GDM1 (cell line): ENCODE measurements around the gene PKHD1.

Experiments
- DNase-seq: peaks from one replicate; lab custom pipeline; 2025; lab: John Stamatoyannopoulos, UW

Gene PKHD1

DNA sequence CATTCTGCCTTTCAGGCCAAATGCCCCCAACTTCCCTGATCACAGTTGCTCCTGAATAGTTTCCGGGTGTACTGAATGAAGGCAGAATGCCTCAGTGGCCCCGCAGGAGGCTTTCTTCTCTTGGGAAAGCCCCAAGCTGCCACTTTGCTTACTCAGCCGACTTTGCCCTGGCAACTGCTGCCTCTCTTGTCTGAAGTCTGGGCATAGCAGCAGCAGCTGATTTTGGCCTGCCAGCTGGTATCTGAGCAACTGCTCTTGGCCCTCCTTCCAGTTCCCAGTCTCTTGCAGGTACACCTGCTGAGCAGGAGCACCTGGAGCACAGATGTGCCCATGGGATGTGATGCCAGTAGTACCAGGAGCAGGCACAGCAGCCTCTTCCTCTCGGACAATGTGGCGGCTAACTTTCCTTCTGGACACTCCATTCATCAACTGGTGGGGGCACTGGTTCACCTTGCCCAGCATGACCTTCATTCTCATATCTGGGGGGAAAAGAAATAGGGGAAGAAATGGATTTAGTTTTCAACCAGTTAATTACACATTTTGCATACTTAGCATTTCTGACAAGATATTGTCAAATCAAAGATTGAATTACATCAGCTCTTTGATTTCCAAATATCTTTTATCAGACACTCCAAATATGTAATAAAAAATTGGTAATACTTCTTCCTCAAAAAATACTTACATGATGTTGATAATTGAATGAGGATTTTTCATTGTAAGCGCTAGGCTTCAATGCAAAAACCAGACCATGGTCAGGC is 468.2 kb downstream of the PKHD1 start:
- DNase-seq, result no peak

GRCh38 chr6:51618563-51618962 is 468.9 kb downstream of the PKHD1 start:
- DNase-seq, result no peak

- no peak for DNase-seq
Observed at GRCh38 chr6:51617751-51618150, 469.7 kb downstream of the PKHD1 start.

GRCh38 chr6:51616243-51616642 is 471.2 kb downstream of the PKHD1 start:
- DNase-seq, result no peak

DNA sequence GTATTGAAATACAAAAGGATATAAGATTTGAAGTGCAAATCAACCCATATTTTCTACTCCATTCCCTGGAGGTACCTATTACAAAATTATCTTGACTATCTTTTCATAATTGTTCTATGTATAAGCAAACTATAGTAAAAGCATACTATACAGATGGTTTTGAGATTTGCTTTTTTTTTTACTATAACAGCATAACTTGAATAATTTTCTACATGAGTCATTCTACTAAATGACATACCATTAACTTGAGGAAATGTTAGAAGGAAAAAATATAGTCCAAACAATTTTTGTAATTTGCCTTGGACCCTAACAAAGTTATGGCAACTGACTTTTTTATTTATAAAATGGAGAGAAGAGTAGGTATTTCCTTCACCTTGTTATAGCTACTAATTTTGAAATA is 472.7 kb downstream of the PKHD1 start:
- no peak for DNase-seq

GRCh38 chr6:51613558-51613957 is 473.9 kb downstream of the PKHD1 start:
- DNase-seq, result no peak

DNA sequence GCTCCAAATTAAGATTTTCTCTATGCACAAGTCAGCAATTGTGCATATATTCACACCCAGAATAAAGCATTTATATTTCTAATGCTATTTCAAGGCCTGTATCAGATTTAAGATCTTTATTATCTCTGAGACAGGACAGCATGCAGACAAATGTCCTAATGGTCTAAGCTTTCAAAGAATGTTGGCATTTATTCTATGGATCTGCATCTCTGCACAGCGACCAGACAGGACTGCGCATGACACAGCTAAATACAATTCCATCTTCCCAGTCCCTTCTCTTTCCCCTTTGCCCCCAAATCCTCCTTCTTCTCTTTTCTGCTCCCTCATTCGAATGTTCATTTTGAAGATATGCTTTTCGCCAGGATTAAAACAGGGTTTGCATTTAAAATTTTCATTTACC is 478.5 kb downstream of the PKHD1 start:
- no peak for DNase-seq

DNA sequence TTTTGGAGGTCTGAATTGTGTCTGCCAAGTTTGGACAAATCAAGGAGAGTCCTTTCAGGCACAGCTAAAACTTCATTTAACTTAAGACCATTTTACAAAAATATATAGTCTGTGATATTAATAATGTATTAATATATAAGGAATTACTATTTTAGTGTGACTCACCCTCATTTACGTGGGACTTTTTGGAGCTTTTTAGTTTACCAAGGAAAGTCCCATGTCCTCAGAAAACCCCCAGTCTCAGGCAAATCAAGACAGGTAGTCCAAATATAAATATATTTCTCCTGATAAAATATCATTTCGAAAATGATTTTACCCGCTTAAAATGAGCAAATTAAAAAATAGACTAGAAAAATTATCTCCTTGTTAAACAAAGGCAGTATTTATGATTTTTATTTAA is 479.0 kb downstream of the PKHD1 start:
- no peak for DNase-seq

GRCh38 chr6:51600514-51600913 is 486.9 kb downstream of the PKHD1 start:
- DNase-seq, result no peak

DNA sequence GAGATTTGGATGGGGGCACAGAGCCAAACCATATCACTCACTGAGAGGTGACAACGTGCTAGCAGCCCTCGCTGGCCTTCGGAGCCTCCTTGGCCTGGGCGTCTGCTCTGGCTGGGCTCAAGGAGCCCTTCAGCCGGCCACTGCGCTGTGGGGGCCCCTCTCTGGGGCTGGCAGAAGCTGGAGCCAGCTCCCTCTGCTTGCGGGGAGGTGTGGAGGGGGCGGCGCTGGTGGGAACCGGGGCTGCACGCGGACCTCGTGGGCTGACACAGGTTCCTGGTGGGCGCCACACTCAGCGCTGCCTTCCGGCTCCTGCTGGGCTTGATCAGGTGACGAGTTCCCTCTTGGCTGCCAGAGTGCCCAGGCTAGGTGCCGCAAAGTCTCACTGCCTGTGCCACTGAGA is 489.2 kb downstream of the PKHD1 start:
- DNase-seq, result no peak

- DNase-seq, result no peak
Observed at GRCh38 chr6:51594981-51595380, 492.4 kb downstream of the PKHD1 start.

DNA sequence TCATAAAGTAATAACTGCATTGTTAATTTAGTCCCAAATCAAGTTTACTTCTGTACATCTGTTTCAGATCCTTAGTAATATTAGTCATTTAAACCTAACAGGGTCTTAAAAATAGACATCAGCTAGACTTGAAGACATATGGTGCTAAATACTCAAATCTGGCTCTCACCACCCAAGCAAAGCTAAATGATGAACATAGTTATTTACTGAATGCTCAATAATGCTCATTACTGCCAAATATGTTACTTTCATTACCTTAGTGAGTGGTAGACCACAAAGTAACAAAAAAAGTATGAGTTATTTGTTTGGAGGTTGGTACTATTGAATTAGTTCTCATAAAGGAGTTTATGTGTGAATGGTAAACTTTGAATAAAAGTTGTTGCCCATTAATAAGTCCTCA is 502.1 kb downstream of the PKHD1 start:
- no peak for DNase-seq

DNA sequence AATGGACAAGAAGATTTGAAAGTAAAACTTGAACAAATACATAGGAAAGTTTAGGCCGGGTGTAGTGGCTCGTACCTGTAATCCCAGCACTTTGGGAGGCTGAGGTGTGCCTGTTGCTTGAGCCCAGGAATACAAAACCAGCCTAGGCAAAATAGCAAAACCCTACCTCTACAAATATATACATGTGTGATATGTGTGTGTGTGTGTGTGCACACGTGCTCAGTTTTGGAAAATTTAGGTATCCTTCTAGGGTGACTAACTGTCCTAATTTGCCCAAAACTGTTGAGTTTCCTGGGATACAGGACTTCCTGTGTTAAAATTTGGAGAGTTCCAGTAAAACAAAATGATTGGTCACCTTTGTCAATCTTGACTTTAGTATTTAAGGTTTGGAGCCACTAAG is 503.2 kb downstream of the PKHD1 start:
- no peak for DNase-seq

GRCh38 chr6:51578994-51579393 is 508.4 kb downstream of the PKHD1 start:
- no peak for DNase-seq

DNA sequence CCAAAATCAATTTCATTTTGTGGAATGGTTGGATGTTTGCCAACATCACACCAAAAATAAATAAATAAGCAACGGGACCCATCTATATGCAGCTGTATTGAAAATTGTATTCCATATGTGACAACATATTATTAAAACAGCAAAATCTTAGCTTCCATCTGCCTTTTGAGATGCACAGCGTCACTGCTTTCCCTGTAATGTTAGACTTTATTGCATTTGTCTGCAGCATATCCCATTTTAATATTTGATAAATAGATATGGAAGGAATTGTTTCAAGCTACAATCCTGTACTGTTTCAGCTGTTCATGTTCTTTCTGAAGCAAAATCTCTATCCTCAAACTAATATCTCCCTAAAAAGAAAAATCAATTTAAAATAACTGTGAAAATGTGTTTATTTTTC is 509.1 kb downstream of the PKHD1 start:
- no peak for DNase-seq

DNA sequence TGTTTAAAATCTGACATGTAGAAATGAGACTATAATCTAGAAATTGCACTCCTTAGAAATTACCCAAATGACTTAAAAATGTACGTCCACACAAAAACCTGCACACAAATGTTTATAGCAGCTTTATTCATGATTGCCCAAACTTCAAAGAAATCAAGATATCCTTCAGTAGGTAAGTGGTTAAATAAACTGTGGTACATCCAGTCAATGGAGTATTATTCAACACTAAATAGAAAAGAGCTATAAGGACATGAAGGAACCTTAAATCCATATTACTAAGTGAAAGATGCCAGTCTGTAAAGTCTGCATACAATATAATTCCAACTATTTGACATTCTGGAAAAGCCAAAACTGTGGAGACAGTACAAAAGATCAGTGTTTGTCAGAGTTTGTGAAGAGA is 513.4 kb downstream of the PKHD1 start:
- no peak for DNase-seq

DNA sequence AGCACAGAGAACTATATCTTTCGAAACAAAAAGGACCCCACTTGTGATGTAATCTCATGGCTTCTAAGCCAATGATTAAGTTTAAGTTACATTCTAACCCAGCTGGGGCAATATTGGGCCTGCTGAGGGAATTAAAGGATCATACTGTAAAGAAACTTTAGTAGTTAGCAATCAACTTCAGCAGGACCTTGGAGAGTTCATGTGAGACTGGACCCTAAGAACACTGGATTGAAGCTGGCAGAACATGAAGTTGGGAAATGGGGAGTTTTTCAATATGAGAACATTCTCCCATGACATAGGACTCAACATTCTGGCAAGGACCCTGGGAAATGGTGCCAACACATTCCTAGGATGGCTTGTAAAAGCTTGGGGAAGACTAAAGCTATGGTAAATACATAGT is 516.2 kb downstream of the PKHD1 start:
- no peak for DNase-seq

GRCh38 chr6:51570168-51570921 is 517.1 kb downstream of the PKHD1 start:
- no peak for DNase-seq

DNA sequence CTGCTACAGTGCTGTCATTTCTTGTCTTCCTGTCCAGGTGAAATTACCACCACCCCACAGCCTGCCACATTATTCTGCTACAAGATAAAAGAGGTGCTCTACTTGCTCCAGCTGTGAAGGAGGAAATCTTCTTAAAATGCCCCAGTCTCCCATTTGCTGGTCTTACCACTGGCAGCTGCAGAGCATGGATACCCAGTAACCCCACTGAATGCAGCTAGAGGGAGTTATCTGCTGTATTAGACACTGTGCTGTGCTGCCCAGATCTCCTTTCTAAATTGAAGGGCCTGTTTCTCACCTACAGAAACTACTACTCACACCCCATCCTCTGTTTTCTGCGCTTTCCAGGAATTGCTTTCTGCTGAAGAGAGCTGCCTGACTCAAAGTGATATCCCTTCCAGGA is 517.8 kb downstream of the PKHD1 start:
- no peak for DNase-seq

DNA sequence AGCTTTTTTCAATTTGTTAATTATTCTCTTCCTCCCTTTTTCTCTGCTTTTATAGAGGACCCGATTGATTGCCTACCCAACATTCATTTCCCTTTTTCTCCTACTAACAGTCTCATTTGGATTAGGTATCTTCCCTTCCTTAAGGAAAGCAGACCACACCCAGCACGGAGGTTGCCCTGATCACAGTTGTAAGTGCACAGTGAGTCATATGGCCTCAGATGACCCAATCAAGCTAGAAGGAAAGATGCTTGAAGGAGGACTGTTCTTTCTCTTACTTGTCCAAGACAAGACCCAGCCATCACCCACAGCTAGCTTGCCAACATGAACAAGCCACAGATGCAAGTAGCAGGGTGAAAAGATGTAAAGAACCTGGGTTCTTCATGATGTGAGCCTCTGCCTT is 518.6 kb downstream of the PKHD1 start:
- DNase-seq, result no peak

GRCh38 chr6:51565472-51565871 is 521.9 kb downstream of the PKHD1 start:
- DNase-seq, result no peak
